ENCODE measurements around the gene BAK1.
A peak's percentile ranks its signal among the peaks of the same experiment; 100 is the strongest.

The BAK1 gene

GRCh38 chr6:33579828-33580714 lies at the start of gene BAK1:
TSS of gene BAK1 (minus strand) at chr6:33580276. CDS start at chr6:33577604, 2,672 bp downstream.
- peak; percentile 98 for DNase-seq (ENCODE audit: low spot score)

- no peak for DNase-seq (ENCODE audit: low spot score)
These were observed 48.4 kb upstream of the BAK1 start for GRCh38 chr6:33628401-33628964.

- no peak for DNase-seq (ENCODE audit: low spot score)
These were observed 47.8 kb upstream of the BAK1 start for GRCh38 chr6:33627876-33628275.

GRCh38 chr6:33624856-33625255 lies 44.8 kb upstream of the BAK1 start:
- DNase-seq (ENCODE audit: low spot score): no peak

- no peak for DNase-seq (ENCODE audit: low spot score)
These were observed 43.9 kb upstream of the BAK1 start for GRCh38 chr6:33623895-33624381.

- peak; percentile 67 for DNase-seq (ENCODE audit: low spot score)
These were observed 42.7 kb upstream of the BAK1 start for GRCh38 chr6:33622456-33623431.

GRCh38 chr6:33621711-33622388 lies 41.8 kb upstream of the BAK1 start:
- peak; percentile 73 for DNase-seq (ENCODE audit: low spot score)

- peak; percentile 88 for DNase-seq (ENCODE audit: low spot score)
These were observed 41.0 kb upstream of the BAK1 start, which contains the start of gene ITPR3 for GRCh38 chr6:33620856-33621710. TSS of gene ITPR3 (plus strand) at chr6:33621322. CDS start at chr6:33621603, 281 bp downstream.

GRCh38 chr6:33620158-33620855 lies 40.2 kb upstream of the BAK1 start:
- peak; percentile 73 for DNase-seq (ENCODE audit: low spot score)

- DNase-seq (ENCODE audit: low spot score): no peak
These were observed 39.2 kb upstream of the BAK1 start for GRCh38 chr6:33619166-33619840.

GRCh38 chr6:33616913-33617312 lies 36.8 kb upstream of the BAK1 start:
- DNase-seq (ENCODE audit: low spot score): no peak

- no peak for DNase-seq (ENCODE audit: low spot score)
These were observed 36.0 kb upstream of the BAK1 start for GRCh38 chr6:33616113-33616512.

GRCh38 chr6:33613795-33614168 lies 33.7 kb upstream of the BAK1 start:
- DNase-seq (ENCODE audit: low spot score): peak; percentile 95

GRCh38 chr6:33613146-33613794 lies 33.2 kb upstream of the BAK1 start:
- peak; percentile 62 for DNase-seq (ENCODE audit: low spot score)

- DNase-seq (ENCODE audit: low spot score): no peak
These were observed 31.0 kb upstream of the BAK1 start for GRCh38 chr6:33610779-33611732.

GRCh38 chr6:33610067-33610466 lies 30.0 kb upstream of the BAK1 start:
- no peak for DNase-seq (ENCODE audit: low spot score)

GRCh38 chr6:33609528-33609927 lies 29.5 kb upstream of the BAK1 start:
- DNase-seq (ENCODE audit: low spot score): peak; percentile 91

- no peak for DNase-seq (ENCODE audit: low spot score)
These were observed 28.9 kb upstream of the BAK1 start for GRCh38 chr6:33609019-33609418.
